GM18505 (cell line): ENCODE measurements around the gene UBIAD1.
A peak's percentile ranks its signal among the peaks of the same experiment; 100 is the strongest.

Experiments used
- ATAC-seq: cut with Tn5 transposase; IDR thresholded peaks from one replicate; pipeline ENCODE4 v1.9.1; 2021; ENCODE audit not compliant: unreplicated experiment
- POLR2A ChIP-seq: IDR thresholded peaks from 4 replicates; pipeline ENCODE4 v1.6.1; 2011; ENCODE audit warnings: borderline replicate concordance; ENCODE audit not compliant: insufficient read depth, insufficient read length; ENCODE audit errors: extremely low read depth

UBIAD1 gene

DNA sequence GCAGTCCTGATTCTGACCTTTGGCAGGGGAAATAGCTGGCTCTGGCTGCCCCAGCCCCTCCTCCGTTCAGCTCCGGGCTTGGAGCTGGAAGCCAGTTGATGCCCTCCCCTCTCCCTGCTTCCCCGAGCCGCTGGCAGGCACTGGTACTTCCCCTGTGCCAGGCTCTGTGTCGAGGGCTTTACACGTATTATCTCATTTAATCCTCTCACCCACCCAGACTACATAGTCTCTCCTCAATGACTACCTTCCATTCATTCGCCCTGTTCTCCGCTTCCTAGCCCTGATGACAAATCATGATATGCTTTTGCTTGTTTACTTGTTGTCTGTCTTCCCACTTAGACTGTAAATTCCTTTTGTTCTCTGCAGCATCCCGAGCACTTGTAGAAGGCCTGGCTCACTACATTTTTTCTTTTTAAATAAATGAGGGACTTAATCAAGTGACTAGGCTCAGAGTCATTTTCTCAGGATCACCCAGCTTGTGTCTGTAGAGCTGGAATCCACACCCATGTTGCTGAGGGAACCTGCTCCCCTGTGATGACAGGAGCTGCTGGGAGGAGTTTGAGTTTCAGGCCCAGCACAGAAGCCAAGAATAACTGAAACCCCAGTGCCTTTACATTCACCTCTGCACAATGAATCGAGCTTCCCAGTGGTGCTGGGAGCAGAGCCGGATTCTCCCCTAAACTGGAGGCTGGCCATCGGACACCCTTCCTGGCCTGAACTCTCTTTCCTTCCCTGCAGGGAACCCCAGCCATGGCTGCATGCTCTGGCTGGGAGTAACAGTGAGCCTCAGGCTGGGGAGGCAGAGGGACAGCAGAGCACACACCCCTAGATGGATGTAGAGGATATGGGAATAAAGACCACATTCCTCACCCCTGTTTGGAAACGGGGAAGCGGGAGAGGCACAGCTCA lies 58.3 kb downstream of the UBIAD1 start:
- no peak for TF ChIP-seq POLR2A

DNA sequence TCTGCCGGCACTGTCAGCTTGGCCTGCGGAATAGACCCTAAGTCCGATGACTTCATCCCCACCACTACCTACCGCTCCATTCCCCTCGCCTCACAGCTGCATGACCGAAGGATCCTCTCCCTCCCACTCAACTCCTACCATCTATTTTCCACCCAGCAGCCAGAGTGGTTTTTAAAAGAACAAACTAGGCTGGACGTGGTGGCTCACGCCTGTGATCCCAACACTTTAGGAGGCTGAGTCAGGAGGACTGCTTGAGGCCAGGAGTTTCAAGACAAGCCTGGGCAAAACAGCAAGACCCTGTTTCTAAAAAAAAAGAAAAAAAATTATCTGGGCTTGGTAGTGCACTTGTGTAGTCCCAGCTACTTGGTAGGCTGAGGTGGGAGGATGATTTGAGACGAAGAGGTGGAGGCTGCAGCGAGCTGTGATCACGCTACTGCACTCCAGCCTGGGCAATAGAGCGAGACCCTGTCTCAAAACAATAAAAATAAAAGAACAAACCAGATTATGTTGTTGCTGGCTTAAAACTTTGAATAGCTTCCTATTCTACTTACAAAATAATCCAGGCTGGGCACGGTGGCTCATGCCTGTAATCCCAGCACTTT lies 59.0 kb downstream of the UBIAD1 start:
- no peak for ATAC-seq
- no peak for TF ChIP-seq POLR2A

More for the DNA sequence above, 58.3 kb downstream of the UBIAD1 start:
- ATAC-seq = no peak

DNA sequence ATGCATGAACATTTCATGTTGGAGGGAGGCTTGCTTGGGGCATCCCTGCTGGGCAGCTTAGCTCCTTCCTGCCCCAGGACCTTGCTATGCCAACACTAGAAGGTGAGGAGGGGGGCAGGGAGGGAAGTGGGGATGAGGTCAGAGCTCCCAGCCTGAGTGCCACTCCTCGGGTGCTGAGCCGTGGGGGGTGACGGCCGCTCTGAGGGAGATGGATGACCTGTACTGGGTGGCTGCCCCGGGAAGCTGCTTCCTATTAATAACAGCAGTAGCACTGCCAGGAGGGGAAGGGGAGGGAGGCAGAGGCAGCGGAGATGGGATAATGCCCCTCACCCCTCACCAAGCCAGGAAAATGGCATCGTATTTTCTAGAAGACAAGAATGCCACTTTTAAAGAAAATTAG lies 60.6 kb downstream of the UBIAD1 start:
- no peak for ATAC-seq
- TF ChIP-seq POLR2A = no peak

DNA sequence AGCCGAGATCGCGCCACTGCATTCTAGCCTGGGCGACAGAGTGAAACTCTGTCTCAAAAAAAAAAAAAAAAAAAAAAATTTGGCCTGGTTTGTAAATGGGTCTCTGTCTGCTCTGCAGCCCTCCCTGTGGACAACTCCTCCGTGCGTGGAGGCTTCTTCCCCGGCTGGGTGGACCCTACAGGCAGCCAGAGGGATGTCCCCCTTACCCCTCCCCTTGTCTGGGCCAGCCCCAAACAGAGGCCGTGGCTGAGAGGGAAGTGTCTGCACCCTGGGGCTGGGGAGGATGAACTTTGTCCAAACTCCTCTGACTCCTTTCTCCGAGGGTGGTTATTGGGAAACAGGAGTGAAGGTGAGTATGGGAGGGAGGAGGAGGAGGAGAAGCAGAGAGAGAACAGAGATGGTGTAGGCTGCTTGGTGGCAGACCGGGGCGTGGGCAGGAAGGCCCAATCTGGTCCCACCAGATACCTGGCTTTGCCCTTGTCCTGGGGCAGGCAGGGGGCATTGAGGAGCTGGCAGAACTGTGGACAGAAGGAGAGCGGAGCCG lies 61.3 kb downstream of the UBIAD1 start:
- ATAC-seq = no peak
- no peak for TF ChIP-seq POLR2A

DNA sequence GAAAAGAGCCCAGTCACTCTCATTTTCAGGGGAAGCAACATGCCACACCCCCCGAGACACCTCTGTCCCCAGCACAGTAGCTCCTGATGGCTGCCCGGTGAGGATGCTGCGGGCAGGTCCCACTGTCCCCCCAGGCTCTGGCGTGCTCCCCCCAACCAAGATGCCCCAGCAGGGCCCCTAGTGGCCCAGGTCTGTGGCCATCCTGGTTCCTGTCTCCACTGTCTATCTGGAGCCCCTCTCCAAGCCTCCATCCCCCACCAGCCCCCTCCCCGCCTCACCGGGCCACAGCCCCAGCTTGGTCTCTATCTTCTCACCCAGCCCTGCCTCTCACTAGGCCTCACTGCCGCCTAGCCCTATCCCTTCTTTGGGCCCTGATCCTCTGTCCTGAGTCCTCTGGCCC lies 61.8 kb downstream of the UBIAD1 start:
- no peak for ATAC-seq
- TF ChIP-seq POLR2A = no peak

DNA sequence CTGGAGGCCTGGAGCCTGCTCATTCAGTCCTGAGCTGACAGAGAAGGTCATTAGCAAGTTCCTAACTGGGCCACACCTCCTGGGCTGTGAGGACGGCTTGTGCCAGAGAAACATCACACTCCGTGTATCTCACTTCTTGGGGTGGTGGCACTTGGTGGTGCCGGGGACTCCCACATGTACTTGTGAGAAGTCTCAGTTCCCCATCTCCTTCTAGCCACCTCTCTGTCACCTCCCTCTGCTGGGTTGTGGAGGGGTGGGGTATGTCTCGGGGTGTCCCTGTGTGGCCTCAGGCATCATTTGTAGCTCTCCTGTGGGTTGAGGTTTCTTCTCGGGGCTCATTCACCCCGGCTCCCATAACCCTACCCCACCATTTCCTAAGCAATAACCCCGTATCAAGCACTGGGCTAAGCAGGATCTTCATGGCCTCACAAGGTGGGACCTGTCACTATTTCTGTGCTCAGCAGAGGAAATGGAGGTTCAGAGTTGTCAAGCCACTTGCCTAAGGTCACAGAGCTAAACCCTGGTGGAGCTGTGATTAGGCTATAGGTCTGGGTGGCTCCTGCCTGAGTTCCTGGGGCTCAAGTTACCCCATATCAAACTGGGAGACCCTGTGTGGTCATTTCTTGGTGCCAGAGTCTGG lies 62.5 kb downstream of the UBIAD1 start:
- no peak for TF ChIP-seq POLR2A
- peak; percentile 67 for ATAC-seq

DNA sequence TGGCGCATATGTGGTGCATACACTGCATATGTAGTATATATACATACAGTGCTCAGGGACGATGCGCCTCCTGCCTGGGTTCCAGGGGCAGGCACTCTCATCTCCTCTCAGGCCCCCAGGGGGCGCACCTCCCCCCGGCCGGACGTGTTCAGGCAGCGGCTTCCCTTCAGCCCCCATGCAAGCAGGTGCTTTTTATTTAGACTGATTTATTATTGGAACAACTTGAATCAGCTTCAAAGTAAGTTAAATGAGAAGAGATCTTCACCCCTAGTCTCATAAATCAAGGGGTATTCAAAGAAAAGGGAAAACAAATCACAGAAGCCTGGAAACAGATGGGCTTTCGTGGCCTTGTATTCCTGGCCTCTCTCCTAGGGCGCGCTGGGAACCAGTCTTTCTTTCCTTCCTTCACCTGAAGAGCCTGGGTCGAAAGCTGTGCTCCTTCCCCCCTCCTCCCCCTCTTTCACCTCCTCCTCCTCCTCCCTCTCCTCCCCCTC lies 64.6 kb downstream of the UBIAD1 start:
- ATAC-seq = no peak
- TF ChIP-seq POLR2A = no peak
